Astrocyte (in vitro differentiated cells and primary cell): Measurements from ENCODE around the gene CNTNAP2. TPM values are rescaled to one million over a fixed set of nuclear protein-coding genes. Genes with fewer than 3 reads are reported as not detected.

Experiments used
- DNase-seq: peaks from one replicate; pipeline ENCODE4 v3.0.0-alpha.2; 2010; ENCODE audit warnings: low read depth
- FAIRE-seq: peaks from 2 replicates; lab custom pipeline; 2011; peaks lifted over from hg19 to GRCh38; lab: Jason Lieb, UNC
- H2AFZ ChIP-seq: 2 replicates; pipeline ENCODE4 v1.6.0; 2012; ENCODE audit warnings: low read depth, low read length, inconsistent platforms
- H3K27ac ChIP-seq: 2 replicates; pipeline ENCODE4 v1.5.1; 2011; ENCODE audit warnings: low read depth, low read length, inconsistent platforms
- H3K27me3 ChIP-seq: 2 replicates; pipeline ENCODE4 v1.6.0; 2011; ENCODE audit warnings: low read length, inconsistent platforms; ENCODE audit not compliant: insufficient read depth
- H3K36me3 ChIP-seq: 2 replicates; pipeline ENCODE4 v1.5.1; 2011; ENCODE audit warnings: low read length, inconsistent platforms; ENCODE audit not compliant: insufficient read depth
- H3K4me1 ChIP-seq: 2 replicates; pipeline ENCODE4 v1.5.1; 2011; ENCODE audit warnings: low read length, inconsistent platforms; ENCODE audit not compliant: insufficient read depth
- H3K4me2 ChIP-seq: 2 replicates; pipeline ENCODE4 v1.6.0; 2012; ENCODE audit warnings: low read length, inconsistent platforms
- H3K4me3 ChIP-seq: 2 replicates; pipeline ENCODE4 v1.5.1; 2011; ENCODE audit warnings: low read depth, mild to moderate bottlenecking, low read length, inconsistent platforms; ENCODE audit not compliant: insufficient read depth
- H3K79me2 ChIP-seq: 2 replicates; pipeline ENCODE4 v1.6.0; 2012; ENCODE audit warnings: mild to moderate bottlenecking, low read length, inconsistent platforms; ENCODE audit not compliant: insufficient read depth
- H3K9ac ChIP-seq: 2 replicates; pipeline ENCODE4 v1.6.0; 2012; ENCODE audit warnings: mild to moderate bottlenecking, low read length, inconsistent platforms
- H3K9me3 ChIP-seq: 2 replicates; pipeline ENCODE4 v1.5.1; 2012; ENCODE audit warnings: low read depth, mild to moderate bottlenecking, low read length, inconsistent platforms; ENCODE audit not compliant: insufficient read depth
- H4K20me1 ChIP-seq: 2 replicates; pipeline ENCODE4 v1.6.0; 2012; ENCODE audit warnings: low read length, inconsistent platforms; ENCODE audit not compliant: insufficient read depth
- H3K27ac Mint-ChIP-seq: one replicate; pipeline ENCODE4 v1.8.0; 2021; ENCODE audit warnings: mild to moderate bottlenecking, mixed read lengths; ENCODE audit not compliant: unreplicated experiment
- H3K27me3 Mint-ChIP-seq: one replicate; pipeline ENCODE4 v1.8.0; 2021; ENCODE audit warnings: low read depth, mixed read lengths; ENCODE audit not compliant: unreplicated experiment
- H3K36me3 Mint-ChIP-seq: one replicate; pipeline ENCODE4 v1.8.0; 2021; ENCODE audit warnings: low read depth, mixed read lengths; ENCODE audit not compliant: unreplicated experiment
- H3K4me1 Mint-ChIP-seq: one replicate; pipeline ENCODE4 v1.8.0; 2021; ENCODE audit warnings: low read depth, mixed read lengths; ENCODE audit not compliant: unreplicated experiment
- H3K4me3 Mint-ChIP-seq: one replicate; pipeline ENCODE4 v1.8.0; 2021; ENCODE audit warnings: mild to moderate bottlenecking, moderate library complexity, mixed read lengths; ENCODE audit not compliant: unreplicated experiment
- H3K9me3 Mint-ChIP-seq: one replicate; pipeline ENCODE4 v1.8.0; 2021; ENCODE audit warnings: mild to moderate bottlenecking, mixed read lengths; ENCODE audit not compliant: unreplicated experiment
- EZH2 ChIP-seq: IDR thresholded peaks from 2 replicates; pipeline ENCODE4 v1.6.1; 2012; ENCODE audit warnings: mild to moderate bottlenecking, low read length, inconsistent platforms; ENCODE audit not compliant: insufficient read depth
- total RNA-seq: library from RNA; stranded (reverse); gene quantifications from 2 replicates; pipeline ENCODE4 v1.2.1, GENCODE V29; 2021
- TF ChIP-seq, protein P1 (sequence below): IDR thresholded peaks from 2 replicates; pipeline ENCODE4 v1.5.1; 2011; ENCODE audit warnings: low read depth, mild to moderate bottlenecking, inconsistent platforms, low read length, moderate library complexity; ENCODE audit not compliant: insufficient read depth

The CNTNAP2 gene
- total RNA-seq, 1 donor from 2014 or later, result 20.0 TPM

DNA sequence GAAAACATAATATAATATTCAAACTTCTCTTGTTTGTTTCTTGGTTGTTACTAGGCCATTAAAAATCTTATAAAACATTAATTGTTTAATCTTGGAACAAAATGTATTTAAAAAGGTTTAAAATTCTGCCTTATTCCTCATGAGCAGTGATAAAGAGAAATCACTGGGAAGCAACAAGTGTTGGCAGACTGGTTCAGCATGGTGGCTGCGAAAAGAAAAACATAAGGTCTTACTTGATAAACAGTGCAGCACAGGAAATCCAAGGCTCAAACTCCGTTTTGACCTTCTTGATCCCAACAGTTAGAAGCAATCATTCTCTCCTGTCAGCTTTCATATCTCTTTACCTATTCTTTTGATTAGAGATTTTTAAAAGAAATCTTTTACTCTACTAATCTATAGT lies 530.8 kb downstream of the CNTNAP2 start:
- Histone ChIP-seq H3K4me1 (no peaks in the 10 kb centered on the region), H3K27me3 (no peaks in the 10 kb centered on the region), H3K36me3 (no peaks in the 10 kb centered on the region), H4K20me1 (no peaks in the 10 kb centered on the region), H3K9ac (no peak overlapping the region), H3K79me2 (no peaks in the 10 kb centered on the region), H2AFZ (no peak overlapping the region), H3K4me3 (no peak overlapping the region), H3K27ac (no peak overlapping the region), H3K4me2 (no peak overlapping the region), H3K9me3 (peaks cover 3% of the 10 kb centered on the region)
- no peaks in the 10 kb centered on the region for H3K36me3 Mint-ChIP-seq
- DNase-seq (no peak), FAIRE-seq (no peak)
- H3K27ac Mint-ChIP-seq, result no peak overlapping the region
- peaks cover 2% of the 10 kb centered on the region for H3K27me3 Mint-ChIP-seq
- no peak overlapping the region for H3K4me3 Mint-ChIP-seq
- TF ChIP-seq EZH2, result no peak
- TF ChIP-seq, protein P1, sequence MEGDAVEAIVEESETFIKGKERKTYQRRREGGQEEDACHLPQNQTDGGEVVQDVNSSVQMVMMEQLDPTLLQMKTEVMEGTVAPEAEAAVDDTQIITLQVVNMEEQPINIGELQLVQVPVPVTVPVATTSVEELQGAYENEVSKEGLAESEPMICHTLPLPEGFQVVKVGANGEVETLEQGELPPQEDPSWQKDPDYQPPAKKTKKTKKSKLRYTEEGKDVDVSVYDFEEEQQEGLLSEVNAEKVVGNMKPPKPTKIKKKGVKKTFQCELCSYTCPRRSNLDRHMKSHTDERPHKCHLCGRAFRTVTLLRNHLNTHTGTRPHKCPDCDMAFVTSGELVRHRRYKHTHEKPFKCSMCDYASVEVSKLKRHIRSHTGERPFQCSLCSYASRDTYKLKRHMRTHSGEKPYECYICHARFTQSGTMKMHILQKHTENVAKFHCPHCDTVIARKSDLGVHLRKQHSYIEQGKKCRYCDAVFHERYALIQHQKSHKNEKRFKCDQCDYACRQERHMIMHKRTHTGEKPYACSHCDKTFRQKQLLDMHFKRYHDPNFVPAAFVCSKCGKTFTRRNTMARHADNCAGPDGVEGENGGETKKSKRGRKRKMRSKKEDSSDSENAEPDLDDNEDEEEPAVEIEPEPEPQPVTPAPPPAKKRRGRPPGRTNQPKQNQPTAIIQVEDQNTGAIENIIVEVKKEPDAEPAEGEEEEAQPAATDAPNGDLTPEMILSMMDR, result no peak
- H3K9me3 Mint-ChIP-seq, result peaks cover 1% of the 10 kb centered on the region
- H3K4me1 Mint-ChIP-seq, result no peaks in the 10 kb centered on the region

DNA sequence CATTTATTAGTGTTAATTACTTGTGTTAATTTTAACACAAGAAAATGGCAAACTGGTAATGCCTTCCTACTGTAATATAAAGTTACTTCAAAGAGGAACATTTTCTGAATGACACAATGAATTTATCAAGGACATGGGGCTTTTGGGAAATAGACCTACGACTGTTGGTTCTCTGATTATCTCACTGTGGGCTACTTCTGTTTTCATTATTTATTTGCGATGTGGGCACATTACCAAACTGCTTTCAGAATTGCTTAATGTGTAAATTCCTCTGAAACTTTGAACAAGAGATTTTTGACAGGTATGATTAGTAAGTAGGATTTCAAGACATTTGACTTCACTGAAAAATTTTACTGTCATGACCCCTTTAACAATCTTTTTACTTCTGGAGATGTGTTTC lies 535.6 kb downstream of the CNTNAP2 start:
- Mint-ChIP-seq H3K36me3 (no peaks in the 10 kb centered on the region), H3K4me1 (peaks cover 3% of the 10 kb centered on the region), H3K9me3 (peaks cover 1% of the 10 kb centered on the region), H3K27ac (no peak overlapping the region), H3K27me3 (peaks cover 2% of the 10 kb centered on the region), H3K4me3 (no peak overlapping the region)
- no peaks in the 10 kb centered on the region for H3K36me3 ChIP-seq
- H3K4me2 ChIP-seq, result no peak overlapping the region
- DNase-seq (no peak), FAIRE-seq (no peak)
- H3K79me2 ChIP-seq, result no peaks in the 10 kb centered on the region
- no peak overlapping the region for H3K4me3 ChIP-seq
- H3K9ac ChIP-seq, result no peak overlapping the region
- no peaks in the 10 kb centered on the region for H3K4me1 ChIP-seq
- no peaks in the 10 kb centered on the region for H4K20me1 ChIP-seq
- no peaks in the 10 kb centered on the region for H3K9me3 ChIP-seq
- TF ChIP-seq, protein P1, result no peak
- H3K27ac ChIP-seq, result no peak overlapping the region
- H2AFZ ChIP-seq, result no peak overlapping the region
- no peaks in the 10 kb centered on the region for H3K27me3 ChIP-seq

DNA sequence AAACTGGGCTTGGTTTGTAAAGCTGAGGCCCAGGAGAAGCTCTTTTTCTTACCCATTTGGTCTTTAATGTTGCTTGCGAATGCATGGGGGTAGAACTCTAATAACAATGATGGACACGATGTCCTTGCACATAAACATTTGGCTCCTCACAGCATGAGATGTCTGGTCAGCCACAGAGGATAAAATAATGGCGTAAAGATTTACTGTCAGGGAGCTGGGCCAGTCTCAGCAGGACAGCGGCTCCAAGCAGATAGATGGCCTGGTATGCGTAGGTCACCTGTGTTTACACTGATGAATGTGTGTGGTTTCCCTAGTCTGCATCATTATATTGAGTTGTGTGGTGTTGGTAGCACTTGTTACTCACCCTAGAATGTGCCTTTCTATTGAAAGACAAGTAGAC lies 537.4 kb downstream of the CNTNAP2 start:
- Histone ChIP-seq H2AFZ (no peak overlapping the region), H3K4me3 (no peak overlapping the region), H4K20me1 (no peaks in the 10 kb centered on the region), H3K9me3 (no peaks in the 10 kb centered on the region), H3K79me2 (no peaks in the 10 kb centered on the region), H3K27me3 (no peaks in the 10 kb centered on the region), H3K4me1 (no peaks in the 10 kb centered on the region), H3K36me3 (no peaks in the 10 kb centered on the region), H3K27ac (no peak overlapping the region), H3K4me2 (no peak overlapping the region), H3K9ac (no peak overlapping the region)
- Mint-ChIP-seq H3K4me1 (peaks cover 3% of the 10 kb centered on the region), H3K27me3 (no peaks in the 10 kb centered on the region), H3K36me3 (no peaks in the 10 kb centered on the region), H3K9me3 (peaks cover 1% of the 10 kb centered on the region), H3K27ac (no peak overlapping the region), H3K4me3 (no peak overlapping the region)
- DNase-seq (no peak), FAIRE-seq (no peak)
- no peak for TF ChIP-seq EZH2
- TF ChIP-seq, protein P1, result no peak
